ENCODE data around the gene DENND2A. TPM values are rescaled to one million over a fixed set of nuclear protein-coding genes. Genes with fewer than 3 reads are reported as not detected.

DENND2A gene
- polyA plus RNA-seq, 2 of the 4 experiments (the other 2 are of a cell fraction) = 0.37 to 0.63 TPM

- FAIRE-seq (no peak), DNase-seq (ENCODE audit: low read depth in 1 of 2, low spot score in 1 of 2) (no peak), ATAC-seq (no peak)
- TF ChIP-seq FOSB (CRISPR knock-in tag; IDR thresholded peaks at IDR 0.05) = no peak
- no peak for TF ChIP-seq FOSL2 (IDR thresholded peaks at IDR 0.05)
- no peak for TF ChIP-seq FOSL2 (CRISPR knock-in tag; IDR thresholded peaks at IDR 0.05)
- TF ChIP-seq NPAS2 (CRISPR knock-in tag; IDR thresholded peaks at IDR 0.05; ENCODE audit: borderline replicate concordance) = no peak
- no peak for TF ChIP-seq SMC3 (IDR thresholded peaks at IDR 0.05)
- no peak for TF ChIP-seq ZNF302 (CRISPR knock-in tag; IDR thresholded peaks at IDR 0.05)
- Histone ChIP-seq H3K27ac (no peak overlapping the region), H3K4me3 (no peak overlapping the region), H3K4me2 (no peak overlapping the region), H3K4me1 (no peaks in the 10 kb centered on the region), H3K9me3 (no peaks in the 10 kb centered on the region)
- ChIA-PET POLR2A (no interaction called here), CTCF (no interaction called here)
- WGBS (ENCODE audit: missing lambda C conversion rate) = 90% methylated on average over 3 of the region's 3 CpGs
These were observed 41.2 kb upstream of the DENND2A start for GRCh38 chr7:140681766-140682165.

GRCh38 chr7:140680886-140681285, 40.3 kb upstream of the DENND2A start:
- no peak overlapping the region for H3K27ac ChIP-seq
- POLR2A ChIA-PET = no interaction called here
- ATAC-seq (no peak), DNase-seq (ENCODE audit: low read depth in 1 of 2, low spot score in 1 of 2) (no peak), FAIRE-seq (no peak)
- CTCF ChIA-PET = interaction anchor here (0.7 kb wide), 1 partner anchor 140 kb away, joined by 3 read pairs; no protein-coding TSS in a partner anchor
- H3K4me3 ChIP-seq = no peak overlapping the region
- H3K9me3 ChIP-seq = no peaks in the 10 kb centered on the region
- 97% methylated on average over 7 of the region's 7 CpGs for WGBS (ENCODE audit: missing lambda C conversion rate)
- TF ChIP-seq NFE2L2 (conservative IDR thresholded peaks at IDR 0.05; ENCODE audit: low read length) (no peak), HOXB5 (CRISPR knock-in tag; IDR thresholded peaks at IDR 0.05) (no peak), MAZ (IDR thresholded peaks at IDR 0.05; ENCODE audit: borderline replicate concordance, low read depth, low read length) (no peak), MYC (IDR thresholded peaks at IDR 0.05; ENCODE audit: borderline replicate concordance, low read length) (no peak), FOSL2 (IDR thresholded peaks at IDR 0.05) (no peak), FOSL2 (CRISPR knock-in tag; IDR thresholded peaks at IDR 0.05) (no peak), JUNB (IDR thresholded peaks at IDR 0.05) (no peak), POLR2AphosphoS2 (conservative IDR thresholded peaks at IDR 0.05; ENCODE audit: low read length) (no peak), MAX (IDR thresholded peaks at IDR 0.05) (no peak), RARB (CRISPR knock-in tag; IDR thresholded peaks at IDR 0.05) (no peak), JUN (IDR thresholded peaks at IDR 0.05) (no peak), ZC3H11A (IDR thresholded peaks at IDR 0.05) (no peak)
- H3K4me2 ChIP-seq = no peak overlapping the region
- H3K4me1 ChIP-seq = no peaks in the 10 kb centered on the region

- TF ChIP-seq HOXB13 (CRISPR knock-in tag; IDR thresholded peaks at IDR 0.05; ENCODE audit: low read depth) (no peak), USF2 (IDR thresholded peaks at IDR 0.05) (no peak), MAFK (IDR thresholded peaks at IDR 0.05; ENCODE audit: partially characterized antibody) (no peak), PBX3 (IDR thresholded peaks at IDR 0.05) (no peak), E2F6 (IDR thresholded peaks at IDR 0.05; ENCODE audit: borderline replicate concordance, low read depth) (no peak), KDM5A (IDR thresholded peaks at IDR 0.05) (no peak), HES2 (IDR thresholded peaks at IDR 0.05) (no peak), EHF (CRISPR knock-in tag; IDR thresholded peaks at IDR 0.05) (no peak), RNF2 (IDR thresholded peaks at IDR 0.05; ENCODE audit: borderline replicate concordance, low read depth) (no peak), BHLHE40 (IDR thresholded peaks at IDR 0.05; ENCODE audit: low read depth, low read length) (no peak)
- H3K27ac ChIP-seq = no peak overlapping the region
- CTCF ChIA-PET = interaction anchor here (1.2 kb wide), 1 partner anchor 161 kb away, joined by 5 read pairs; no protein-coding TSS in a partner anchor
- H3K4me1 ChIP-seq = peaks cover 6% of the 10 kb centered on the region; the same call in 1 of the 3 replicates
- H3K4me2 ChIP-seq = no peak overlapping the region
- DNase-seq (ENCODE audit: low read depth in 1 of 2, low spot score in 1 of 2) (no peak), FAIRE-seq (no peak), ATAC-seq (no peak)
- H3K9me3 ChIP-seq = no peaks in the 10 kb centered on the region
- POLR2A ChIA-PET = interaction anchor here (0.5 kb wide), 1 partner anchor 38 kb away, joined by 3 read pairs; the partner anchor contains the start of gene DENND2A
- 91% methylated on average over 9 of the region's 9 CpGs for WGBS (ENCODE audit: missing lambda C conversion rate)
- H3K4me3 ChIP-seq = no peak overlapping the region
These were observed 38.6 kb upstream of the DENND2A start for GRCh38 chr7:140679186-140679585.

All from A549 (cell line).